Measurements from ENCODE around the gene GNAO1. TPM values are rescaled to one million over a fixed set of nuclear protein-coding genes. Genes with fewer than 3 reads are reported as not detected.
A peak's percentile ranks its signal among the peaks of the same experiment; 100 is the strongest.
"Not testable (repeated sequence)": the region's sequence is repeated elsewhere in the genome, so short reads cannot be mapped to it uniquely, and the experiment has no call there.

GNAO1 gene
- total RNA-seq, 1 experiment from 2014 or later: under 0.01 TPM

- peak; percentile 24 for DNase-seq (ENCODE audit: low read depth)
Measured at GRCh38 chr16:56388209-56388608, 196.9 kb downstream of the GNAO1 start.

GRCh38 chr16:56389554-56389953 lies 198.3 kb downstream of the GNAO1 start:
- peak; percentile 85 for DNase-seq (ENCODE audit: low read depth)

GRCh38 chr16:56396724-56397123 lies 205.4 kb downstream of the GNAO1 start:
- DNase-seq (ENCODE audit: low read depth): not testable (repeated sequence)

DNA sequence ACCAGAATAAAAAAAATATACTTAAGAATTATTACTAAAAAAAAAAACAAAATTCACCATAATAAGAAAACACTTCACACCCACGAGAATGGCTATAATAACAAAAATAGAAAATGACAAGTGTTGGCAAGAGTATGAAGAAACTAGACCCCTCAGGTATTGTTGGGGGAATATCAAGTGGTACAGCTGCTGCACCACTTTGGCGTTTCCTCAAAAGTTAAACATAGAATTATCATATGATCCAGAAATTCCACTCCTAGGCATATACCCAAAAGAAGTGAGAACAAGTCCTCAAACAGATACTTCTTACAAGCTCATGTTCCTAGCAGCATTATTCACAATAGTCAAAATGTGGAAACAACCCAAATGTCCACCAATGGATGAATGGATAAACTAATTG lies 207.8 kb downstream of the GNAO1 start:
- DNase-seq (ENCODE audit: low read depth): no peak

DNA sequence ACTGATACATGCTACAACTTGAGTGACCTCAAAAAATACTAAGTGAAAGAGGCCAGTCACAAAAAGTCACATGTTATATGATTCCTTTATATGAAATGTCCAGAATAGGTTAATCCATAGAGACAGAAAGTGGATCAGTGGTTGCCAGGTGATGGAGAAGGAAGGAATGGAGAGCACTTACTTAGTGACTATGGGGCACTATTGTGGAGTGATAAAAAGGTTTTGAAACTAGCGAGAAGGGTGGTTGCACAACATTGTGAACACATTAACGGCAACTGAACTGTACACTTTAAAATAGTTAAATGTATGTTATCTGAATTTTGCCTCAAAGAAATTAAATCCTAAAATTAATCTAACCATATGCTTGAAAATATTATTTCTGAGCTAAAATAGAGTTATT lies 208.2 kb downstream of the GNAO1 start:
- no peak for DNase-seq (ENCODE audit: low read depth)

DNA sequence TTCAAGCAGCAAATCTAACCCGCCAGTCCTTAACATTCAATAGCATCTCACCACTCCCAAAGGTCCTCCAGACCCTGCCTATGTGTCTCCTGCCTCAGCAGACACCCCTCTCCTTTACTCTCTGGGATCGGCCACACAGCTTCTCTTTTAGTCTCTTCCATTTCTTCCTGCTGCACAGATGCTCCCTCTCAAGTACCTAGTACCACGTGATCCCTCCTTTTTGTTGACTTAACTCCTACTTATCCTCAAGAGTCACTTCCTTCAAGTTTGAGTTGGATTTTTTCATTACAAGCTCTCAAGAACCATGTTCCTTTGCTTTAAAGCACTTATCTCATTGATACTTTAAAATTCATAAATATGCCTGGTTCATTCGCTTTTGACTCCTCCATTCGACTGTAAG lies 209.2 kb downstream of the GNAO1 start:
- DNase-seq (ENCODE audit: low read depth): no peak

DNA sequence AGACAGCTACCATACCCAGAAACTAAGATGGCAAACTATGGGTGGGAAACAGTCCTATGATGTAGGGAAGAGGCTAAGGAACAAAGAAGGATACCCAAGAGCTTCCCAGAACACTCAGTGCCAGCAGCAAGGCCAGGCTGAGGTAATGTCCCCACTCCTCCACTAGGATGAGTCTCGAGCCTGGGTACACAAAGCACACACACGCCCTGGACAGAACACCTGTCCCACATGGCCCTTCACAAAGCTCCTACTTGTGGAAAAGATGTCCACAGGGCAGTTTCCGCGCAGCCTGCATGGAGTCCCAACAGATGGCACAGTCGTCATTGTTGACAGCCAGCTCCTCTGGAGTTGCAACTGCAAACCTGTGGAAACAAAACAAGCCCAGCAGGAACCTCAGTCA lies 210.2 kb downstream of the GNAO1 start:
- DNase-seq (ENCODE audit: low read depth): peak; percentile 37

DNA sequence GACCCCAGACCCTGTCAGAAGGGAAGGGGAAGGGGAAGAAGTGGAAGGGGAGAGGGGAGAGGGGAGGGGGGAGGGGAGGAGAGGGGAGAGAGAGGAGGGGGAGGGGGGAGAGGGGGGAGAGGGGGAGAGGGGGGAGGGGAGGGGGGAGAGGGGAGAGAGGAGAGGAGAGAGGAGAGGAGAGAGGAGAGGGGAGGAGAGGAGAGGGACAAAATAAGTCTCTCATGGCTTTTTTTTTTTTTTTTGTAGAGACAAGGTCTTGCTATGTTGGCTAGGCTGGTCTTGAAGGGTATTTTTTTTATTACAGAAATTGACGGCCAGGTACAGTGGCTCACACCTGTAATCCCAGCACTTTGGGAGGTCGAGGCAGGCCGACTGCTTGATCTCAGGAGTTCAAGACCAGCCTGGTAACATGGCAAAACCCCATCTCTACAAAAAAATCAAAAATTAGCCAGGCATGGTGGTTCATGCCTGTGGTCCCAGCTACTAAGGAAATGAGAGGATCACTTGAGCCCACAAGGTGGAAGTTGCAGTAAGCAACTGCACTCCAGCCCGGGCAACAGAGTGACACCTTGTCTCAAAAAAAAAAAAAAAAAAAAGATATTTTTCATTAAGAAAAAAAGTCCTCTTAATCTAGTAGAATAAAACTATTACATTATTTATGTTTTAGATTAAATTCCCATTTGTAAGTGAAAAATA lies 214.8 kb downstream of the GNAO1 start:
- DNase-seq (ENCODE audit: low read depth): no peak

Other genes starting within 250 kb of the GNAO1 start
- 132 and 134 TPM in 2 replicates for gene AMFR, start 234.1 kb downstream of the GNAO1 start, total RNA-seq (2014; rRNA removed)